ENCODE results near the gene NYAP2.

Gene NYAP2

GRCh38 chr2:225534697-225535096 is 135.2 kb downstream of the NYAP2 start:
- no peak for TF ChIP-seq CTCF (conservative IDR thresholded peaks at IDR 0.05; ENCODE audit: low read length)
- DNase-seq (ENCODE audit: low read depth): no peak
- no peak overlapping the region for H3K4me3 ChIP-seq (ENCODE audit: low read length)

- DNase-seq (ENCODE audit: low read depth): no peak
- H3K4me3 ChIP-seq (ENCODE audit: low read length): no peak overlapping the region
- no peak for TF ChIP-seq CTCF (conservative IDR thresholded peaks at IDR 0.05; ENCODE audit: low read length)
These were observed 136.5 kb downstream of the NYAP2 start for GRCh38 chr2:225536036-225536435.

GRCh38 chr2:225543626-225544025 is 144.1 kb downstream of the NYAP2 start:
- no peak overlapping the region for H3K4me3 ChIP-seq (ENCODE audit: low read length)
- TF ChIP-seq CTCF (conservative IDR thresholded peaks at IDR 0.05; ENCODE audit: low read length): no peak
- no peak for DNase-seq (ENCODE audit: low read depth)

DNA sequence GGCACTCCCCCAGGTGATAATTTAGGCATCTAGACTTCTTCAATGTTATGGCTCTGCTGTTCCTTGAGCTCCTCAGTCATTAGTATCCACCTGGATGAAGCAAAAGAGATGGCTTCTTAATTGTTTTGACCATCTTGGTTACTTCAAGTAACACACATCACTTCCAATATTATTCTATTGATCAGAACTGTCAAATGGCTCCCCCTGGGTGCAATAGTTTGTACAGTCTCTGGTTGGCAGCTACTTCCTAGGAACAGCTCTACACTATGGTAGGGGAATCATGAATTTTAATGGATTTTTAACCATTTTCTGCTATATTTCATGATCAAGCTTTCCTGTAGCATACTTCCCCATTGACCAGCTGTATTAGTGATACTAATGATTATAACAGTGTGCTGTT is 157.0 kb downstream of the NYAP2 start:
- DNase-seq (ENCODE audit: low read depth): no peak
- H3K4me3 ChIP-seq (ENCODE audit: low read length): no peak overlapping the region
- TF ChIP-seq CTCF (conservative IDR thresholded peaks at IDR 0.05; ENCODE audit: low read length): no peak

GRCh38 chr2:225558399-225559071 is 159.0 kb downstream of the NYAP2 start:
- no peak for TF ChIP-seq CTCF (conservative IDR thresholded peaks at IDR 0.05; ENCODE audit: low read length)
- DNase-seq (ENCODE audit: low read depth): no peak
- H3K4me3 ChIP-seq (ENCODE audit: low read length): no peak overlapping the region

GRCh38 chr2:225559072-225559415 is 159.5 kb downstream of the NYAP2 start:
- TF ChIP-seq CTCF (conservative IDR thresholded peaks at IDR 0.05; ENCODE audit: low read length): no peak
- DNase-seq (ENCODE audit: low read depth): no peak

DNA sequence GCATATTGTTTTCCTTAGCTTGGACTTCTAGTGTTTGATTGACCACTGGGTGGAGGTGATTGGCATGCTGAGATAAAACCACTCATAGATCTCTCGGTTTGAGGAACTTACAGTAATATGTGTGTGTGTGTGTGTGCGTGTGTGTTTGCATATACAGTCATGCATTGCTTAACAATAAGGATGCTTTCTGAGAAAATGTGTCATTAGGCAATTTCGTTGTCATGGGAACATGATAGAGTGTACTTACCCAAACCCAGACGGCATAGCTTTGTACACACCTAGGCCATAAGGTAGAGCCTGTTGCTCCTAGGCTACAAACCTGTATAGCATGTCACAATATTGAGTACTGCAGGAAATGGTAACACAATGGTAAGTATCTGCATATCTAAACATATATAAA is 167.3 kb downstream of the NYAP2 start:
- no peak for TF ChIP-seq CTCF (conservative IDR thresholded peaks at IDR 0.05; ENCODE audit: low read length)
- no peak overlapping the region for H3K4me3 ChIP-seq (ENCODE audit: low read length)
- peak; percentile 3 for DNase-seq (ENCODE audit: low read depth)

More at GRCh38 chr2:225559072-225559415, 159.5 kb downstream of the NYAP2 start:
- H3K4me3 ChIP-seq (ENCODE audit: low read length): no peak overlapping the region

Data from AG10803 (cell line).